ENCODE data around the gene SLC12A2.

GRCh38 chr5:128195316-128195715 is 111.8 kb downstream of the SLC12A2 start:
- TF ChIP-seq CTCF (conservative IDR thresholded peaks at IDR 0.05; ENCODE audit: low read depth, low read length) (no peak), RCOR1 (IDR thresholded peaks at IDR 0.05; ENCODE audit: insufficient replicate concordance, low read length) (no peak), CHD1 (IDR thresholded peaks at IDR 0.05; ENCODE audit: low read depth, low read length) (no peak), POLR2A (IDR thresholded peaks at IDR 0.05; ENCODE audit: low read depth, low read length) (no peak)

Data from IMR-90 (cell line).